Mammary epithelial cell (primary cell): ENCODE results near the gene NCOA3.

ENCODE experiments used
- CTCF ChIP-seq, 2 donors: IDR thresholded peaks in 1 of 2; conservative IDR thresholded peaks in 1 of 2; 2 replicates each; pipeline ENCODE4 v1.5.1; 2011 to 2012; ENCODE audit warnings: inconsistent platforms in 2 of 2, low read length in 2 of 2, mild to moderate bottlenecking in 2 of 2, control low read depth in 1 of 2, low read depth in 1 of 2; ENCODE audit not compliant: insufficient read depth in 1 of 2; ENCODE audit errors: extremely low read depth in 1 of 2
- EZH2 ChIP-seq: IDR thresholded peaks from 2 replicates; pipeline ENCODE4 v1.6.1; 2012; ENCODE audit warnings: low read length, inconsistent platforms, borderline replicate concordance

GRCh38 chr20:47631078-47631477 is 129.4 kb downstream of the NCOA3 start:
- no peak for TF ChIP-seq CTCF (conservative IDR thresholded peaks at IDR 0.05 in 1 of 2, IDR thresholded peaks at IDR 0.05 in 1 of 2; ENCODE audit: extremely low read depth in 1 of 2, insufficient read depth in 1 of 2, low read depth in 1 of 2, low read length in 2 of 2)
- TF ChIP-seq EZH2: no peak
